Measurements from ENCODE around the gene CRYBB3. TPM values are rescaled to one million over a fixed set of nuclear protein-coding genes. Genes with fewer than 3 reads are reported as not detected.

The CRYBB3 gene
- polyA plus RNA-seq, 3 donors, result not detected

GRCh38 chr22:25216230-25216629 lies 16.6 kb downstream of the CRYBB3 start:
- no peak overlapping the region for H3K27ac Mint-ChIP-seq
- intact Hi-C loops (cut with micrococcal nuclease), result no loop called here
- Histone ChIP-seq H3K4me1 (ENCODE audit: control insufficient read depth in 1 of 2, insufficient read depth in 2 of 2, low read length in 2 of 2) (no peaks in the 10 kb centered on the region), H3K36me3 (replicated peaks in 1 of 2; ENCODE audit: control insufficient read depth in 1 of 2, insufficient read depth in 2 of 2, low read length in 2 of 2) (no peaks in the 10 kb centered on the region), H4K20me1 (ENCODE audit: insufficient read depth, low read length) (no peaks in the 10 kb centered on the region), H3K4me3 (replicated peaks in 1 of 3; ENCODE audit: low read depth in 2 of 3, low read length in 3 of 3) (no peak overlapping the region), H2AFZ (ENCODE audit: insufficient read depth, low read depth, low read length, poor library complexity, severe bottlenecking) (no peak overlapping the region), H3K27me3 (ENCODE audit: control insufficient read depth in 2 of 2, insufficient read depth in 2 of 2, low read length in 2 of 2) (no peaks in the 10 kb centered on the region), H3K9ac (ENCODE audit: insufficient read depth, low read length, poor library complexity, severe bottlenecking) (no peak overlapping the region), H3K27ac (ENCODE audit: low read depth in 1 of 2, low read length in 2 of 2) (no peak overlapping the region), H3K9me3 (replicated peaks in 1 of 2; ENCODE audit: control insufficient read depth in 1 of 2, insufficient read depth in 1 of 2, low read length in 2 of 2) (peaks cover 0 to 4% of the 10 kb centered on the region in 2 donors), H3K4me2 (replicated peaks; ENCODE audit: extremely low read depth, low read length, poor library complexity, severe bottlenecking) (no peak overlapping the region), H3K79me2 (ENCODE audit: insufficient read depth, low read length) (no peaks in the 10 kb centered on the region)
- H3K4me1 Mint-ChIP-seq, result no peaks in the 10 kb centered on the region
- no CpG with 5 or more reads among the region's 2 CpGs for WGBS (ENCODE audit: insufficient coverage)
- peaks cover 3 to 9% (median 7%) of the 10 kb centered on the region in 3 donors for H3K27me3 Mint-ChIP-seq (ENCODE audit: low read depth in 3 of 3)
- H3K36me3 Mint-ChIP-seq, result no peaks in the 10 kb centered on the region
- TF ChIP-seq CTCF (IDR thresholded peaks at IDR 0.05), result no peak
- no peak overlapping the region for H3K4me3 Mint-ChIP-seq
- no peak for DNase-seq
- H3K9me3 Mint-ChIP-seq, result peaks cover 0 to 12% (median 3%) of the 10 kb centered on the region in 7 donors

- H3K27ac ChIP-seq (ENCODE audit: low read depth in 1 of 2, low read length in 2 of 2), result no peak within 1 kb of the TSS
- peak within 1 kb of the TSS in 1 of 7 donors; percentile 18 for H3K27ac Mint-ChIP-seq
- intact Hi-C loops (cut with micrococcal nuclease), result no loop called here
These were observed 19.6 kb downstream of the CRYBB3 start, which contains the start of gene CRYBB2 for GRCh38 chr22:25219211-25219689. Gene CRYBB2, plus strand, starts transcription at chr22:25219639. Its CDS starts 1,791 bp downstream, at chr22:25221430.

More at GRCh38 chr22:25219211-25219689, 19.6 kb downstream of the CRYBB3 start, which contains the start of gene CRYBB2:
- H3K4me1 ChIP-seq (ENCODE audit: control insufficient read depth in 1 of 2, insufficient read depth in 2 of 2, low read length in 2 of 2), result no peaks in the 10 kb centered on the region
- H3K9me3 ChIP-seq (replicated peaks in 1 of 2; ENCODE audit: control insufficient read depth in 1 of 2, insufficient read depth in 1 of 2, low read length in 2 of 2), result no peaks in the 10 kb centered on the region
- Mint-ChIP-seq H3K4me3 (no peak within 1 kb of the TSS), H3K4me1 (no peaks in the 10 kb centered on the region), H3K36me3 (no peaks in the 10 kb centered on the region), H3K9me3 (peaks cover 0 to 4% (median 0%) of the 10 kb centered on the region in 7 donors), H3K27me3 (ENCODE audit: low read depth in 3 of 3) (peaks cover 5 to 10% (median 9%) of the 10 kb centered on the region in 3 donors)
- H2AFZ ChIP-seq (ENCODE audit: insufficient read depth, low read depth, low read length, poor library complexity, severe bottlenecking), result no peak within 1 kb of the TSS
- H3K79me2 ChIP-seq (ENCODE audit: insufficient read depth, low read length), result no peaks in the 10 kb centered on the region
- H3K36me3 ChIP-seq (replicated peaks in 1 of 2; ENCODE audit: control insufficient read depth in 1 of 2, insufficient read depth in 2 of 2, low read length in 2 of 2), result no peaks in the 10 kb centered on the region
- TF ChIP-seq CTCF (IDR thresholded peaks at IDR 0.05), result no peak
- no peak for DNase-seq
- no peaks in the 10 kb centered on the region for H4K20me1 ChIP-seq (ENCODE audit: insufficient read depth, low read length)
- no peak within 1 kb of the TSS for H3K4me3 ChIP-seq (replicated peaks in 1 of 3; ENCODE audit: low read depth in 2 of 3, low read length in 3 of 3)
- no peak within 1 kb of the TSS for H3K9ac ChIP-seq (ENCODE audit: insufficient read depth, low read length, poor library complexity, severe bottlenecking)
- no peak within 1 kb of the TSS for H3K4me2 ChIP-seq (replicated peaks; ENCODE audit: extremely low read depth, low read length, poor library complexity, severe bottlenecking)
- no peaks in the 10 kb centered on the region for H3K27me3 ChIP-seq (ENCODE audit: control insufficient read depth in 2 of 2, insufficient read depth in 2 of 2, low read length in 2 of 2)
- 95% methylated on average over 18 of the region's 19 CpGs for WGBS (ENCODE audit: insufficient coverage)
